CD14-positive monocyte (primary cell): ENCODE measurements around the gene FRMPD1. TPM values are rescaled to one million over a fixed set of nuclear protein-coding genes. Genes with fewer than 3 reads are reported as not detected.

Experiments
- DNase-seq, 3 donors: peaks; one replicate each; pipeline ENCODE4 v3.0.0-alpha.2; 2011 to 2022
- H2AFZ ChIP-seq: 2 replicates; pipeline ENCODE4 v1.6.0; 2012; ENCODE audit warnings: mild to moderate bottlenecking, low read depth, low read length, inconsistent platforms; ENCODE audit not compliant: insufficient read depth, poor library complexity, severe bottlenecking
- H3K27ac ChIP-seq, 2 donors: 1 replicate in 1 of 2; 2 replicates in 1 of 2; pipeline ENCODE4 v1.5.1; 2012 to 2013; ENCODE audit warnings: low read length in 2 of 2, control low read depth in 1 of 2, inconsistent platforms in 1 of 2, low read depth in 1 of 2, mild to moderate bottlenecking in 1 of 2
- H3K27me3 ChIP-seq, 2 donors: one replicate each; pipeline versions ENCODE4 v1.6.0 to v1.6.1; 2011 to 2013; ENCODE audit warnings: low read length in 2 of 2; ENCODE audit not compliant: control insufficient read depth in 2 of 2, insufficient read depth in 2 of 2
- H3K36me3 ChIP-seq, 2 donors: replicated peaks in 1 of 2; 1 replicate in 1 of 2; 2 replicates in 1 of 2; pipeline versions ENCODE4 v1.5.1 to v1.6.1; 2012 to 2013; ENCODE audit warnings: low read length in 2 of 2, control low read depth in 1 of 2, inconsistent platforms in 1 of 2, mild to moderate bottlenecking in 1 of 2; ENCODE audit not compliant: insufficient read depth in 2 of 2, control insufficient read depth in 1 of 2
- H3K4me1 ChIP-seq, 2 donors: 1 replicate in 1 of 2; 2 replicates in 1 of 2; pipeline versions ENCODE4 v1.5.1 to v1.6.1; 2012 to 2013; ENCODE audit warnings: low read length in 2 of 2, control low read depth in 1 of 2, inconsistent platforms in 1 of 2, mild to moderate bottlenecking in 1 of 2, moderate library complexity in 1 of 2; ENCODE audit not compliant: insufficient read depth in 2 of 2, control insufficient read depth in 1 of 2
- H3K4me2 ChIP-seq: replicated peaks from 2 replicates; pipeline ENCODE3; 2012; ENCODE audit warnings: low read length, moderate library complexity, mild to moderate bottlenecking; ENCODE audit not compliant: poor library complexity, severe bottlenecking; ENCODE audit errors: extremely low read depth
- H3K4me3 ChIP-seq, 3 experiments: fragments of 200-600 bp in 1 of 3; sonication (generic) in 1 of 3; replicated peaks in 1 of 3; 1 replicate in 2 of 3; 2 replicates in 1 of 3; pipeline ENCODE4 v1.5.1; 2011 to 2013; ENCODE audit warnings: low read length in 3 of 3, mild to moderate bottlenecking in 3 of 3, control low read depth in 2 of 3, low read depth in 2 of 3, inconsistent platforms in 1 of 3, moderate library complexity in 1 of 3
- H3K79me2 ChIP-seq: 2 replicates; pipeline ENCODE4 v1.6.0; 2012; ENCODE audit warnings: mild to moderate bottlenecking, control low read depth, inconsistent platforms, low read length, moderate library complexity; ENCODE audit not compliant: insufficient read depth
- H3K9ac ChIP-seq: 2 replicates; pipeline ENCODE4 v1.6.0; 2017; ENCODE audit warnings: low read length, mild to moderate bottlenecking; ENCODE audit not compliant: insufficient read depth, poor library complexity, severe bottlenecking
- H3K9me3 ChIP-seq, 2 donors: replicated peaks in 1 of 2; 1 replicate in 1 of 2; 2 replicates in 1 of 2; pipeline versions ENCODE4 v1.5.1 to v1.6.1; 2012 to 2013; ENCODE audit warnings: low read length in 2 of 2, control low read depth in 1 of 2; ENCODE audit not compliant: control insufficient read depth in 1 of 2, insufficient read depth in 1 of 2
- H4K20me1 ChIP-seq: 2 replicates; pipeline ENCODE4 v1.6.0; 2012; ENCODE audit warnings: mild to moderate bottlenecking, low read length, control low read depth, moderate library complexity; ENCODE audit not compliant: insufficient read depth
- H3K27ac Mint-ChIP-seq, 7 donors: one replicate each; pipeline ENCODE4 v1.8.0; 2020; ENCODE audit warnings: mild to moderate bottlenecking in 7 of 7, mixed read lengths in 7 of 7, moderate library complexity in 6 of 7, inconsistent platforms in 2 of 7
- H3K27me3 Mint-ChIP-seq, 3 donors: one replicate each; pipeline ENCODE4 v1.8.0; 2021 to 2022; ENCODE audit warnings: low read depth in 3 of 3, mild to moderate bottlenecking in 3 of 3, mixed read lengths in 3 of 3, moderate library complexity in 3 of 3, inconsistent platforms in 1 of 3
- H3K36me3 Mint-ChIP-seq, 2 donors: one replicate each; pipeline ENCODE4 v1.8.0; 2020; ENCODE audit warnings: mixed read lengths in 2 of 2, inconsistent platforms in 1 of 2, mild to moderate bottlenecking in 1 of 2
- H3K4me1 Mint-ChIP-seq: one replicate; pipeline ENCODE4 v1.8.0; 2020; ENCODE audit warnings: mild to moderate bottlenecking, mixed read lengths
- H3K4me3 Mint-ChIP-seq, 2 donors: one replicate each; pipeline ENCODE4 v1.8.0; 2020; ENCODE audit warnings: mild to moderate bottlenecking in 2 of 2, mixed read lengths in 2 of 2, moderate library complexity in 1 of 2
- H3K9me3 Mint-ChIP-seq, 7 donors: one replicate each; pipeline ENCODE4 v1.8.0; 2020 to 2022; ENCODE audit warnings: mixed read lengths in 7 of 7, mild to moderate bottlenecking in 6 of 7, moderate library complexity in 6 of 7, inconsistent platforms in 2 of 7
- CTCF ChIP-seq: fragments of 200-600 bp; IDR thresholded peaks from one replicate; pipeline ENCODE4 v1.8.0; 2022; ENCODE audit warnings: antibody characterized with exemption, mild to moderate bottlenecking
- WGBS: methylation state at CpG from one replicate; pipeline ENCODE4 v1.1.5; 2013; ENCODE audit warnings: missing lambda C conversion rate; ENCODE audit not compliant: insufficient coverage; 5-methylcytosine and 5-hydroxymethylcytosine counted together
- intact Hi-C, 2 donors: fragments of 100-400 bp; cut with micrococcal nuclease; formaldehyde crosslinking; loops; one replicate each; pipeline versions ENCODE4 v1.15.0 to v1.15.1; 2023
- polyA plus RNA-seq, 3 donors: library from polyadenylated mRNA; depleted of rRNA in 1 of 3; unstranded in 2 of 3; stranded (reverse) in 1 of 3; fragments of 300-500 nt in 2 of 3; fragments of >200 nt in 1 of 3; fragmentation: Illumina TruSeq in 2 of 3; gene quantifications; 1 replicate in 2 of 3; 2 replicates in 1 of 3; pipeline ENCODE4 v1.2.3, GENCODE V29; 2012 to 2021

FRMPD1 gene
- polyA plus RNA-seq, 3 donors: 0.03 TPM; not detected in 2

DNA sequence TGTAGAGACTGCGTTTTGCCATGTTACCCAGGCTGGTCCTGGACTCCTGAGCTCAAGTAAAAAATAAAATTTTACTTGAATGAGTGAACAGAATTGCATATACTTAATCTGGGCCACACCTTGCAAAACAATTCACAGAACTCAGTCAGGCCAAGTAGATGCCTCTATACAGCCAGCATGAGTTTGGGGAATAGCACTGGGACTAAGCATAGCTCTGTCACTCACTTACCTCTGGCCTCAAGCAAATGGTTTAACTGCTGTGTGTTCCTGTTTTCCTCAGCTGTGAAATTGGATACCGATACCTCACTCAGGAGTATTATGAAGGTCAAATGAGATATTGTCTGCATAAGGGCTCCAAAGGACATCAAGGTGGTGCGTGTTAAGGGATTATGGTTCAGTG is 10.9 kb upstream of the FRMPD1 start:
- Histone ChIP-seq H3K36me3 (no peaks in the 10 kb centered on the region), H3K4me3 (no peak overlapping the region), H3K9ac (no peak overlapping the region), H3K79me2 (no peaks in the 10 kb centered on the region), H4K20me1 (no peaks in the 10 kb centered on the region), H3K27ac (no peak overlapping the region), H3K9me3 (no peaks in the 10 kb centered on the region), H2AFZ (no peak overlapping the region), H3K27me3 (peaks cover 3 to 4% of the 10 kb centered on the region in 2 donors), H3K4me2 (no peak overlapping the region), H3K4me1 (no peaks in the 10 kb centered on the region)
- no peaks in the 10 kb centered on the region for H3K4me1 Mint-ChIP-seq
- no peaks in the 10 kb centered on the region for H3K36me3 Mint-ChIP-seq
- no peak for TF ChIP-seq CTCF
- H3K27me3 Mint-ChIP-seq: peaks cover 2 to 14% (median 12%) of the 10 kb centered on the region in 3 donors
- no peak overlapping the region for H3K27ac Mint-ChIP-seq
- no peak for DNase-seq
- H3K9me3 Mint-ChIP-seq: peaks cover 0 to 5% (median 0%) of the 10 kb centered on the region in 7 donors
- intact Hi-C loops: no loop called here
- 100% methylated on average over 2 of the region's 3 CpGs for WGBS
- H3K4me3 Mint-ChIP-seq: no peak overlapping the region

- peaks cover 0 to 5% (median 0%) of the 10 kb centered on the region in 7 donors for H3K9me3 Mint-ChIP-seq
- 100% methylated on average over 1 of the region's 3 CpGs for WGBS
Measured at GRCh38 chr9:37640246-37640645, 10.5 kb upstream of the FRMPD1 start.

More at GRCh38 chr9:37640246-37640645, 10.5 kb upstream of the FRMPD1 start:
- Histone ChIP-seq H3K9ac (no peak overlapping the region), H4K20me1 (no peaks in the 10 kb centered on the region), H2AFZ (no peak overlapping the region), H3K27me3 (peaks cover 3 to 4% of the 10 kb centered on the region in 2 donors), H3K4me2 (no peak overlapping the region), H3K36me3 (no peaks in the 10 kb centered on the region), H3K4me1 (no peaks in the 10 kb centered on the region), H3K9me3 (no peaks in the 10 kb centered on the region), H3K4me3 (no peak overlapping the region), H3K27ac (no peak overlapping the region), H3K79me2 (no peaks in the 10 kb centered on the region)
- no peaks in the 10 kb centered on the region for H3K4me1 Mint-ChIP-seq
- intact Hi-C loops: no loop called here
- peaks cover 2 to 18% (median 13%) of the 10 kb centered on the region in 3 donors for H3K27me3 Mint-ChIP-seq
- no peak for TF ChIP-seq CTCF
- no peak overlapping the region for H3K27ac Mint-ChIP-seq
- DNase-seq: no peak
- no peaks in the 10 kb centered on the region for H3K36me3 Mint-ChIP-seq
- no peak overlapping the region for H3K4me3 Mint-ChIP-seq
